ENCODE measurements around the gene LRP5. TPM values are rescaled to one million over a fixed set of nuclear protein-coding genes. Genes with fewer than 3 reads are reported as not detected.

The LRP5 gene
- total and polyA plus RNA-seq, 9 of the 15 experiments (the other 6 are each of a cell fraction or from before 2014, with no cell fraction given) = 0.48 to 44.2 (median 13.5) TPM

GRCh38 chr11:68447015-68447801 is 134.8 kb downstream of the LRP5 start:
- peak; percentile 75 for FAIRE-seq
- TF ChIP-seq REST (IDR thresholded peaks at IDR 0.05; ENCODE audit: borderline replicate concordance) = peak; percentile 49; the same call in 1 of the 2 replicates
- no peak for TF ChIP-seq REST (CRISPR knock-in tag; IDR thresholded peaks at IDR 0.05; ENCODE audit: low read depth)
- TF ChIP-seq LEF1 (IDR thresholded peaks at IDR 0.05) = no peak
- TF ChIP-seq NR1H2 (CRISPR knock-in tag; IDR thresholded peaks at IDR 0.05) = no peak
- no peak for TF ChIP-seq CUX1 (CRISPR knock-in tag; IDR thresholded peaks at IDR 0.05)
- no peak for TF ChIP-seq SMARCE1 (IDR thresholded peaks at IDR 0.05)
- TF ChIP-seq KLF6 (CRISPR knock-in tag; IDR thresholded peaks at IDR 0.05; ENCODE audit: borderline replicate concordance) = no peak
- TF ChIP-seq MCM2 (IDR thresholded peaks at IDR 0.05; ENCODE audit: low read depth) = no peak

More at GRCh38 chr11:68447015-68447801, 134.8 kb downstream of the LRP5 start:
- Histone ChIP-seq H3K4me1 (replicated peaks in 1 of 2; ENCODE audit: control insufficient read depth in 2 of 2, insufficient read depth in 2 of 2, low read length in 2 of 2) (peaks cover 0 to 19% of the 10 kb centered on the region in 2 experiments; a peak in 2 of 5 replicates), H3K9me3 (replicated peaks; ENCODE audit: control insufficient read depth, insufficient read depth, low read depth, low read length) (no peaks in the 10 kb centered on the region), H3K4me3 (no peak overlapping the region), H3K9ac (ENCODE audit: insufficient read depth in 1 of 2, low read depth in 2 of 2, low read length in 2 of 2) (no peak overlapping the region), H3K27ac (ENCODE audit: extremely low read depth, low read depth, low read length) (no peak overlapping the region), H2AFZ (ENCODE audit: low read depth, low read length) (no peak overlapping the region), H3K79me2 (ENCODE audit: control insufficient read depth, insufficient read depth, low read length) (no peaks in the 10 kb centered on the region), H3K36me3 (ENCODE audit: control insufficient read depth, insufficient read depth, low read length) (peaks cover 27% of the 10 kb centered on the region; the same call in 2 of the 3 replicates), H3K4me2 (ENCODE audit: insufficient read depth, low read length) (no peak overlapping the region), H4K20me1 (replicated peaks; ENCODE audit: control insufficient read depth, insufficient read depth, low read length) (no peaks in the 10 kb centered on the region; the same call in 1 of the 2 replicates), H3K27me3 (ENCODE audit: control insufficient read depth in 2 of 2, insufficient read depth in 2 of 2, low read length in 2 of 2) (no peaks in the 10 kb centered on the region), H3K9me1 (ENCODE audit: control insufficient read depth, insufficient read depth, low read length) (peaks cover 3% of the 10 kb centered on the region)
- peak; percentile 99 for ATAC-seq
- DNase-seq (ENCODE audit: extremely low read depth in 1 of 4, low spot score in 3 of 4) = peak; percentile 82 to 87 (median 84)
- CTCF ChIA-PET (ENCODE audit: low intra/inter-chr PET ratio) = interaction anchor here (0.6 to 1.3 kb wide), 3 partner anchors 45 to 239 kb away, joined by 3 to 8 read pairs (median 3); no protein-coding TSS in a partner anchor
- intact Hi-C loops (cut with micrococcal nuclease) (loop anchor here (5.0 kb wide), 3 partner anchors 150 to 235 kb away; partner anchors contain the start of gene KMT5B), in situ Hi-C loops (cut with MboI) (loop anchor here (10.0 kb wide), 1 partner anchor 192 kb away; no protein-coding TSS in a partner anchor)
- POLR2A ChIA-PET = interaction anchor here (0.6 kb wide), 2 partner anchors 20 to 24 kb away, joined by 3 read pairs; no protein-coding TSS in a partner anchor
- 51% methylated on average over 23 of the region's 25 CpGs for WGBS (ENCODE audit: insufficient coverage, low coverage, missing lambda C conversion rate)
- BruUV-seq (replicated peaks) = no TSS peak

All from K562 (cell line).